HG03520 (cell line): Measurements from ENCODE around the gene ABCC1.
"Not testable (repeated sequence)": the region's sequence is repeated elsewhere in the genome, so short reads cannot be mapped to it uniquely, and the experiment has no call there.

Experiments used
- ATAC-seq: cut with Tn5 transposase; IDR thresholded peaks from one replicate; pipeline ENCODE4 v1.9.1; 2021; ENCODE audit warnings: mild to moderate bottlenecking, moderate library complexity; ENCODE audit not compliant: unreplicated experiment

Gene ABCC1

DNA sequence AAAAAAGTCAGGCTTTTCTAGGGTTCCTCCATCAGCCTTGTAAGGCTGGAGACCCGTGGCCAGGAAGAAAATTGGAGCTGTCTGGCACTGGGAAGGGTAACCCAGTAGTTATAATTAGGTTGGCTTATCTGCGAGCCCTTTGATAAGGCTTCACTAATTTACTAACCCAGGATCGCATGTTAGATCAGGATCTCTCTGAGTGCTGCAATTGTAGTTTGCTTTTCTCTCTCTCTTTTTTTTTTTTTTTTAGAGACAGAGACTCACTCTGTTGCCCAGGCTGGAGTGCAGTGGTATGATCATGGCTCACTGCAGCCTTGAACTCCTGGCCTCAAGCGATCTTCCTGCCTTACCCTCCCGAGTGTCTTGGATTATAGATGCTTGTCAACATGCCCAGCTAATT is 17.0 kb downstream of the ABCC1 start:
- ATAC-seq: no peak

- ATAC-seq: no peak
Observed at GRCh38 chr16:15966836-15967546, 17.6 kb downstream of the ABCC1 start.

GRCh38 chr16:15967655-15968315 is 18.4 kb downstream of the ABCC1 start:
- no peak for ATAC-seq

DNA sequence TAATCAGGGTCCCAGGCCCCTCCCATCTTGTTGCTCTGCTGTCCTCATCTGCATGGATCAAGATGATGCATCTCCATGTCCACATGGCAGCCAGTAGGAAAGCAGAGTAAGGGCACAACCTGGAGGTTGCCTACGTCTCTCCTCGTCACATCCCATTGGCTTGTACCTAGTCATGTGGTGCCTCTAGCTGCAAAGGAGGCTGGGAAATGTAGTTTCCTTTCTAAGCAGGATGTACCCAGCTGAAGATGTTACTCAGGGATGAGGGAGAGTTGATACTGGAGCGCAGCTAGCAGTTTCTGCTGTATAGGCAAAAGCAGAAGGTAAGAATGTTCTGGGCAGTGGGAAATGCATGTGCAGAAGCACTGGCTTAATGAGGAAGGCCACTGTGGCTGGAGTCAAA is 20.8 kb downstream of the ABCC1 start:
- ATAC-seq: no peak

GRCh38 chr16:15970743-15971439 is 21.5 kb downstream of the ABCC1 start:
- ATAC-seq: no peak

DNA sequence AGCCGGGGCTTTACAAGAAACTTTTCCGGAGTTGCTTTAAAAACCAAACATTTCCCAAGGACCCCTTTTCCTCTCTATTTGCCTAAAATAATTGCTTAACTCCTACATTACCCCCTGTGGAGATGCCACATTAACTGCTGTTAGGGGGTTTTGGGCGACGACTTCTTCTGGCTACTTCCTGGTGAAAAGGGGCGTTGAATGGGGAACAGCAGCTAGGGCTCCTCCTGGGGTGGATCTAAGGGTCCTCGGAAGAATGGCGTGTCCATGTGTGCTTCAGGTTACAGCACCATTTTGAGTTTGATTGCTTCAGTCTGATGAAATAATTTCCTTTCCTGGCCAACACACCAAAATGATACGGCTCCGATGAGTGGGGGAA is 22.0 kb downstream of the ABCC1 start:
- ATAC-seq: no peak

- ATAC-seq: no peak
Observed at GRCh38 chr16:15972046-15972868, 22.8 kb downstream of the ABCC1 start.

DNA sequence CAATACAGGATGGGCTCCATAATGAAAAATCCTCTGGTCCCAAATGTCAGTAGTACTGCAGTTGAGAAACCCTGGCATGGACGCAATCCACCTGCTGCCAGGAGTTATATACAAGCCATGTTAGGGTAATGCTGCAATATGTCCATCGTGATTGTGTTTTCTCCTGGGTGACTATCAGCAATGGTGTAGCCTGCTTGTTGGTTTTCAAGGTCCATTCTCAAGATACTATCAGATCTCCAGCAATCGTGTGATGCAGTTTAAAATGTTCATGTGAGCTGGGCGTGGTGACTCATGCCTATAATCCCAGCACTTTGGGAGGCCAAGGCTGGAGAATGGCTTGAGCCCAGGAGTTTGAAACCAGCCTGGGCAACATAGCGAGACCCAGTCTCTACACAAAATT is 24.0 kb downstream of the ABCC1 start:
- ATAC-seq: no peak

DNA sequence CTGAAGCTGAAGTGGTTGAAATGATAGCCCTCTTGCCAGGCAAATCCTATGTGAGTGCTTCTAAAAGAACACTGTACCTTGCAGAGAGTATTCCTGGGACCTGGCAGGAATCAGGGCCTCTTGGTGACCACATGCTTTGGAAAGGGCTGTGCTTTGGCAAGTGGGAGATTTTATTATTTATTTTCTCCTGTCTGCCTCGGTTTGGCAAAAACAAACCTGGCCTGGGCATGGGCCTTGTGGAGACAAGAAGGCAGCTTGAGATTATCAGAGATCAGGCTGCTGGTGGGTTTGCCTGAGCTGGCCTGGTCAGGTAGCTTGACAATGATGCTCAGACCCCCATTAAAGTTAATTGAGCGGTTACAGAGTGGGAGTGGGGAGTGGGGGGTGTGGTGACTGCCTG is 24.6 kb downstream of the ABCC1 start:
- ATAC-seq: no peak

DNA sequence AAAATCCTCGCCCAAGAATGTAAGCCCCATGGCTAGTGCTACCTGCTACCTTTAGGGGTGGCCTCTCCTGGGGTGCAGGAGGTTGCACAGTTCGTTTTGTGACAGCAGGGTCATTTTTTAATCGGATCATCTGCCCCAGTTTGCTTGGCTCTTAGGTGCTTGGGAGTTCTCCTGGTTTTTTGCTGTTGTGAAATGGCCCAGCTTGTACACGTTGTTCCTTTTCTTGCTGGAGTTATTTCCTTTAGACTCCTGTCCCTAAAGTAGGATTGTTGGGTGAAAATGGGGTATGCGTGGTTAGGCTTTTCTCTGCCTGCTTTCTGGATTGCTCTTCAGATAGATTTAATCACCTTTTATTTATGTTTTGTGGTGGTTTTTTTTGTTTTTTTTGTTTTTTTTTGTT is 25.8 kb downstream of the ABCC1 start:
- no peak for ATAC-seq

GRCh38 chr16:15976225-15976812 is 26.9 kb downstream of the ABCC1 start:
- ATAC-seq: no peak

DNA sequence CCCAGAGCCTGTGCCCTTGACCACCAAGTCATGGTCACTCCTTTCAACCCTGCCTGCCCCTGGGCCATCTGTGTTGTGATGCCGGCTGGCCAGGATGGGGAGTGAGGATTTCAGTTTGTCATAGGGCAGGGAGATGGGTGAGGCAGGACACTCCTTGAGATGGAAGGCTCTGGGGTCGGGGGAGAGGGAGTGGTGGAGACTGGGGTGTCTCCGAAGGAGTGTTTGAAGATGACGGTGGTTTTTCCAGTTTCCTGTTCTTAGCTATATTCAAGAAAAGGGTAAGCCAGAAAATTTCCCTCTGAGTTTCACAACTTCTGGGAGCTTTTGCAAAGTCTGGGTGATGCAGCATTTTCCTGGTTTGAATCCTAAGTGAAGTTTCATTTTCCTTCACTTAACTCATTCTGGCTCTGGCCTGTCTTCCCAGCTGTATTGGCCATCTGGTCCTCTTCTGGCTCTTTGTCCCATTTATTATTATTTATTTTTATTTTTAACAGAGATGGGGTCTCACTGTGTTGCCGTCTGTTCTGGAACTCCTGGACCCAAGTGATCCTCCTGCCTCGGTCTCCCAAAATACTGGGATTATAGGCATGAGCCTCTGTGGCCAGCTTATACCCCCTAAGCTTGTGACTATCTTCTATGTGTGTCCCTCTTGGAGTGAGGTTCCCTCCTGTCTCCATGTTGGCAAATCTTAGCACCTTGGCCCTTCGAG is 27.7 kb downstream of the ABCC1 start:
- no peak for ATAC-seq

DNA sequence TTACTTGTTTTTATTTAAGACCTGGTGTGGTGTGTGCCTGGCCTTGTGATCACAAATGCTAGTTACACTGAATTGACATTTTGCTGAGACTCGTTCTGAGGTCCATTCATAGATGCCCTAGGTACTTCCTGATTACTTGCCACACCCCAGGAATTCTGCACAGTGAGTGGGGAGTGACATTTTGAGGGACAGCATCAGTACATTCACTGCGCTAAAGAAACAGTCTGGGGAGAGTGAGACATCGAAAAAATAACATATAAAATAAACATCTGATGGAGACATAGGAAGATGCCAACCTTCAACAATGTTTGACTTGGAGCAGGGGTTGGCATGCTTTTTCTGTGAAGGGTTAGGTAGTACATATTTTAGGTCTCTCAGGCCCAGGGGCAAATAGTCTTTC is 30.4 kb downstream of the ABCC1 start:
- no peak for ATAC-seq

DNA sequence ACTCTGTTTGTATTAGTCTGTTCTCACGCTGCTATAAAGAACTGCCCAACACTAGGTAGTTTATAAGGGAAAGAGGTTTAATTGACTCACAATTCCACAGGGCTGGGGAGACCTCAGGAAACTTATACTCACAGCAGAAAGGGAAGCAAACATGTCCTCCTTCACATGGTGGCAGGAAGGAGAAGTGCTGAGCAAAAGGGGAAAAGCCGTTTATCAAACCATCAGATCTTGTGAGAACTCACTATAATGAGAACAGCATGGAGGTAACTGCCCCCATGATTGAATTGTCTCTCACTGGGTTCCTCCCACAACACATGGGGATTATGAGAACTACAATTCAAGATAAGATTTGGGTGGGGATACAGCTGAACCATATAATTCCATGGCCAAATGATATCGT is 30.9 kb downstream of the ABCC1 start:
- no peak for ATAC-seq

GRCh38 chr16:15981382-15981781 is 32.0 kb downstream of the ABCC1 start:
- ATAC-seq: no peak

GRCh38 chr16:15982194-15982915 is 32.9 kb downstream of the ABCC1 start:
- ATAC-seq: not testable (repeated sequence)

DNA sequence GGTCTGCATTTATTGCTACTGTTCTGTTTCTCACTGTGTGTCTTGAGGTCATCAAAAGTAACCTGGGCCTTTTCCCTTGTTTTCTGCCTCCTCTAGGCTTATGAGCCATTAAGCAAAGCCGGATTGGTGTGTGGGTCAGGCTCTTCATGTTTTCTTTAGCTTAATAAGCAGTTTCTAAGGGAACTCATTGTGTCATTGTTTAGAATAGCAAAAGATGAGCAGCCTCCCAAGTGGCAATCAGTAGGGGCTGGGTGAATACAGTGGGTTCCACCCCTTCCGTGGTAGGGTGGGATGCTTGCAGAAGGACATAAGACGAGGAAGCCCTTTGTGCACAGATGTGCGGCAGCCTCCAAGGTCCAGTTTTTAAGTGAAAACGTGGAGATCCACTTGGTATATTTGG is 34.5 kb downstream of the ABCC1 start:
- no peak for ATAC-seq

DNA sequence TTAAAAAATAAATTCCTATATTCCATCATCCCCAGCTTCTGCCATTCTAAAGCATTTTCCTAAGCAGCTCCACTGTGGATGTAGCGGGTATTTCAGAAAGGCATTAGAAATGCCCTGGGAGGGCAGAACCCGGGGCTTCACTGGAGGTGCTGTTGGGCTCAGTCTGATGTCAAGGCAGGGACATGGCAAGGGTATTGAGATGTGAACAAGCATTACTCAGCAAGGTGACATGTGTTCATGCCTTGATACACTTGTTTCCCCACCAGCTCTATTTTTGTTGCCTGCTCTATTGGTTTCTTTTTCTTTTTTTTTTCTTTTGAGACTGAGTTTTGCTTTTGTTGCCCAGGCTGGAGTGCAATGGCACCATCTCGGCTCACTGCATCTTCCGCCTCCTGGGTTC is 35.7 kb downstream of the ABCC1 start:
- no peak for ATAC-seq

GRCh38 chr16:15986261-15986660 is 36.8 kb downstream of the ABCC1 start:
- ATAC-seq: no peak
